HepG2 (cell line): ENCODE data around the gene HECTD4.

Experiments
- DR1 ChIP-seq: sonication (generic); formaldehyde crosslinking; IDR thresholded peaks from 2 replicates; pipeline ENCODE4 v1.8.0; 2021; ENCODE audit warnings: mild to moderate bottlenecking, missing genetic modification reagents, inconsistent platforms
- GLI4 ChIP-seq: sonication (generic); formaldehyde crosslinking; IDR thresholded peaks from 2 replicates; pipeline ENCODE4 v1.5.1; 2020; ENCODE audit warnings: missing genetic modification reagents, mild to moderate bottlenecking, moderate library complexity, borderline replicate concordance
- IRF2 ChIP-seq: IDR thresholded peaks from 2 replicates; pipeline ENCODE4 v1.6.1; 2018; ENCODE audit warnings: missing genetic modification reagents, missing compliant biosample characterization
- MBD4 ChIP-seq: IDR thresholded peaks from 2 replicates; pipeline ENCODE4 v1.6.1; 2012; ENCODE audit warnings: low read length, inconsistent platforms, borderline replicate concordance
- NRL ChIP-seq: sonication (generic); formaldehyde crosslinking; IDR thresholded peaks from 2 replicates; pipeline ENCODE4 v1.5.0; 2020; ENCODE audit warnings: missing genetic modification reagents, mild to moderate bottlenecking, moderate library complexity, borderline replicate concordance
- POLR2A ChIP-seq, 2 experiments: IDR thresholded peaks; 2 replicates each; pipeline ENCODE4 v1.6.1; 2011; ENCODE audit warnings: low read depth in 2 of 2, low read length in 2 of 2, mild to moderate bottlenecking in 1 of 2, moderate library complexity in 1 of 2; ENCODE audit not compliant: insufficient read depth in 1 of 2
- YY1 ChIP-seq: IDR thresholded peaks from 2 replicates; pipeline ENCODE4 v1.6.1; 2011; ENCODE audit warnings: low read length, low read depth, moderate library complexity, mild to moderate bottlenecking; ENCODE audit not compliant: insufficient read depth, insufficient replicate concordance
- ZNF30 ChIP-seq: sonication (generic); formaldehyde crosslinking; IDR thresholded peaks from 2 replicates; pipeline ENCODE4 v1.5.0; 2020; ENCODE audit warnings: mild to moderate bottlenecking, missing genetic modification reagents
- ZNF44 ChIP-seq: sonication (generic); formaldehyde crosslinking; IDR thresholded peaks from 2 replicates; pipeline ENCODE4 v1.5.1; 2020; ENCODE audit warnings: mild to moderate bottlenecking, missing genetic modification reagents
- TF ChIP-seq, protein P1 (sequence below): sonication (generic); formaldehyde crosslinking; IDR thresholded peaks from 2 replicates; pipeline ENCODE4 v1.5.0; 2020; ENCODE audit warnings: mild to moderate bottlenecking, missing genetic modification reagents, moderate library complexity

DNA sequence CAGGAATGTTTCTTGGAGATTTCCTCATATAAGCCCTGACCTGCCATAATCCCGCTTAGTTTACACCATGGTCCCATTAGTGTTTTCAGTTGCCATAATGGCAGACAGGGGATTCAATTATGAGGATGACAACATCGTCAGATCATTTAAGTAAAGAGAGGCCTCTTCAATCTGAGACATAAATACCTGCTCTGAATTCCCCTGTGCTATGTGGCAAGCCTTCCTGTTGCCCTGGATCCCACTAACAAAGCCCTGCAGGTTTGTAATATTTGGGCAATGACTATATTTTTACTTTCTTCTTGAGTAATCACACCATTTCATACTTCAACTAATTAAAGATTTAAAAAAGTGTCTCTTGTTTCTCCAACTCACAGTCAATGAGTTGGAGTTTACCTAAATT lies 147.9 kb downstream of the HECTD4 start:
- TF ChIP-seq YY1 (no peak), DR1 (CRISPR knock-in tag) (no peak), ZNF44 (CRISPR knock-in tag) (no peak), POLR2A (IDR thresholded peaks at IDR 0.05; ENCODE audit: insufficient read depth in 1 of 2, low read depth in 2 of 2, low read length in 2 of 2) (no peak), NRL (CRISPR knock-in tag) (no peak), GLI4 (no peak), ZNF30 (no peak), MBD4 (no peak), IRF2 (CRISPR knock-in tag) (no peak)
- TF ChIP-seq, protein P1, sequence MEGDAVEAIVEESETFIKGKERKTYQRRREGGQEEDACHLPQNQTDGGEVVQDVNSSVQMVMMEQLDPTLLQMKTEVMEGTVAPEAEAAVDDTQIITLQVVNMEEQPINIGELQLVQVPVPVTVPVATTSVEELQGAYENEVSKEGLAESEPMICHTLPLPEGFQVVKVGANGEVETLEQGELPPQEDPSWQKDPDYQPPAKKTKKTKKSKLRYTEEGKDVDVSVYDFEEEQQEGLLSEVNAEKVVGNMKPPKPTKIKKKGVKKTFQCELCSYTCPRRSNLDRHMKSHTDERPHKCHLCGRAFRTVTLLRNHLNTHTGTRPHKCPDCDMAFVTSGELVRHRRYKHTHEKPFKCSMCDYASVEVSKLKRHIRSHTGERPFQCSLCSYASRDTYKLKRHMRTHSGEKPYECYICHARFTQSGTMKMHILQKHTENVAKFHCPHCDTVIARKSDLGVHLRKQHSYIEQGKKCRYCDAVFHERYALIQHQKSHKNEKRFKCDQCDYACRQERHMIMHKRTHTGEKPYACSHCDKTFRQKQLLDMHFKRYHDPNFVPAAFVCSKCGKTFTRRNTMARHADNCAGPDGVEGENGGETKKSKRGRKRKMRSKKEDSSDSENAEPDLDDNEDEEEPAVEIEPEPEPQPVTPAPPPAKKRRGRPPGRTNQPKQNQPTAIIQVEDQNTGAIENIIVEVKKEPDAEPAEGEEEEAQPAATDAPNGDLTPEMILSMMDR (CRISPR knock-in tag) = no peak
